ENCODE measurements around the gene B9D2. TPM values are rescaled to one million over a fixed set of nuclear protein-coding genes. Genes with fewer than 3 reads are reported as not detected.

The B9D2 gene
- total RNA-seq, 1 donor from 2014 or later = 2.5 TPM

- H3K79me2 ChIP-seq (ENCODE audit: low read depth) = no peaks in the 10 kb centered on the region
- Mint-ChIP-seq H3K9me3 (no peaks in the 10 kb centered on the region), H3K27me3 (ENCODE audit: insufficient read depth, low read depth) (peaks cover 11% of the 10 kb centered on the region), H3K4me3 (peak overlapping the region; percentile 77), H3K36me3 (no peaks in the 10 kb centered on the region), H3K4me1 (peaks cover 48% of the 10 kb centered on the region), H3K27ac (no peak overlapping the region)
- H3K4me3 ChIP-seq = peak overlapping the region; percentile 46
- H3K4me2 ChIP-seq = peak overlapping the region; percentile 87
- no peak overlapping the region for H3K27ac ChIP-seq
- H4K20me1 ChIP-seq (ENCODE audit: low read depth) = peaks cover 21% of the 10 kb centered on the region
- no peak overlapping the region for H3K9ac ChIP-seq
- H3K9me3 ChIP-seq (ENCODE audit: low read depth) = no peaks in the 10 kb centered on the region
- H2AFZ ChIP-seq (replicated peaks) = no peak overlapping the region
- DNase-seq (ENCODE audit: low spot score) = no peak
- TF ChIP-seq EZH2phosphoT487 (IDR thresholded peaks at IDR 0.05) = no peak
- TF ChIP-seq EZH2 (IDR thresholded peaks at IDR 0.05) = no peak
- no peak for TF ChIP-seq CTCF (IDR thresholded peaks at IDR 0.05)
- H3F3A ChIP-seq (ENCODE audit: low read depth) = peaks cover 21% of the 10 kb centered on the region
- H3K36me3 ChIP-seq = no peaks in the 10 kb centered on the region
- H3K4me1 ChIP-seq = peaks cover 18% of the 10 kb centered on the region
- peaks cover 12% of the 10 kb centered on the region for H3K27me3 ChIP-seq
Observed at GRCh38 chr19:41324231-41324702, 39.7 kb downstream of the B9D2 start.

- H3K4me3 Mint-ChIP-seq = no peak overlapping the region
- H3K27ac Mint-ChIP-seq = no peak overlapping the region
- H3K9me3 ChIP-seq (ENCODE audit: low read depth) = no peaks in the 10 kb centered on the region
- peaks cover 18% of the 10 kb centered on the region for H3K4me1 ChIP-seq
- no peaks in the 10 kb centered on the region for H3K9me3 Mint-ChIP-seq
- H3K4me3 ChIP-seq = no peak overlapping the region
- no peak overlapping the region for H3K9ac ChIP-seq
- no peak overlapping the region for H3K4me2 ChIP-seq
- H3K79me2 ChIP-seq (ENCODE audit: low read depth) = no peaks in the 10 kb centered on the region
- no peak overlapping the region for H2AFZ ChIP-seq (replicated peaks)
- H3K4me1 Mint-ChIP-seq = peaks cover 48% of the 10 kb centered on the region
- TF ChIP-seq EZH2phosphoT487 (IDR thresholded peaks at IDR 0.05) (no peak), EZH2 (IDR thresholded peaks at IDR 0.05) (no peak), CTCF (IDR thresholded peaks at IDR 0.05) (no peak)
- H3K27ac ChIP-seq = no peak overlapping the region
- H3K27me3 Mint-ChIP-seq (ENCODE audit: insufficient read depth, low read depth) = peaks cover 11% of the 10 kb centered on the region
- H3K27me3 ChIP-seq = peaks cover 12% of the 10 kb centered on the region
- H4K20me1 ChIP-seq (ENCODE audit: low read depth) = peaks cover 21% of the 10 kb centered on the region
- H3K36me3 ChIP-seq = no peaks in the 10 kb centered on the region
- peaks cover 2% of the 10 kb centered on the region for H3K36me3 Mint-ChIP-seq
- H3F3A ChIP-seq (ENCODE audit: low read depth) = peaks cover 21% of the 10 kb centered on the region
- DNase-seq (ENCODE audit: low spot score) = no peak
Observed at GRCh38 chr19:41323430-41324125, 40.4 kb downstream of the B9D2 start.

GRCh38 chr19:41323023-41323422 lies 40.9 kb downstream of the B9D2 start:
- Histone ChIP-seq H4K20me1 (ENCODE audit: low read depth) (peaks cover 21% of the 10 kb centered on the region), H3K27me3 (peaks cover 12% of the 10 kb centered on the region), H3K4me2 (no peak overlapping the region), H3K4me1 (peaks cover 18% of the 10 kb centered on the region), H3K27ac (no peak overlapping the region), H3K36me3 (no peaks in the 10 kb centered on the region), H2AFZ (replicated peaks) (no peak overlapping the region), H3F3A (ENCODE audit: low read depth) (peaks cover 21% of the 10 kb centered on the region), H3K79me2 (ENCODE audit: low read depth) (no peaks in the 10 kb centered on the region), H3K4me3 (no peak overlapping the region), H3K9ac (no peak overlapping the region), H3K9me3 (ENCODE audit: low read depth) (no peaks in the 10 kb centered on the region)
- Mint-ChIP-seq H3K36me3 (peaks cover 5% of the 10 kb centered on the region), H3K9me3 (no peaks in the 10 kb centered on the region), H3K4me1 (peaks cover 43% of the 10 kb centered on the region), H3K27me3 (ENCODE audit: insufficient read depth, low read depth) (peaks cover 10% of the 10 kb centered on the region), H3K27ac (no peak overlapping the region), H3K4me3 (no peak overlapping the region)
- DNase-seq (ENCODE audit: low spot score) = no peak
- TF ChIP-seq EZH2phosphoT487 (IDR thresholded peaks at IDR 0.05) = no peak

GRCh38 chr19:41322451-41322850 lies 41.5 kb downstream of the B9D2 start:
- H4K20me1 ChIP-seq (ENCODE audit: low read depth) = peaks cover 21% of the 10 kb centered on the region

More at GRCh38 chr19:41322451-41322850, 41.5 kb downstream of the B9D2 start:
- Histone ChIP-seq H3K4me3 (no peak overlapping the region), H2AFZ (replicated peaks) (no peak overlapping the region), H3F3A (ENCODE audit: low read depth) (peaks cover 21% of the 10 kb centered on the region), H3K9ac (no peak overlapping the region), H3K27me3 (peaks cover 12% of the 10 kb centered on the region), H3K4me1 (peaks cover 18% of the 10 kb centered on the region), H3K4me2 (no peak overlapping the region), H3K36me3 (no peaks in the 10 kb centered on the region), H3K27ac (no peak overlapping the region), H3K9me3 (ENCODE audit: low read depth) (no peaks in the 10 kb centered on the region), H3K79me2 (ENCODE audit: low read depth) (no peaks in the 10 kb centered on the region)
- Mint-ChIP-seq H3K4me3 (no peak overlapping the region), H3K9me3 (no peaks in the 10 kb centered on the region), H3K27me3 (ENCODE audit: insufficient read depth, low read depth) (peaks cover 7% of the 10 kb centered on the region), H3K27ac (no peak overlapping the region), H3K36me3 (peaks cover 8% of the 10 kb centered on the region), H3K4me1 (peaks cover 41% of the 10 kb centered on the region)
- no peak for DNase-seq (ENCODE audit: low spot score)
- no peak for TF ChIP-seq CTCF (IDR thresholded peaks at IDR 0.05)
- no peak for TF ChIP-seq EZH2 (IDR thresholded peaks at IDR 0.05)
- TF ChIP-seq EZH2phosphoT487 (IDR thresholded peaks at IDR 0.05) = no peak

Measured in neural progenitor cell (in vitro differentiated cells).